HL-60 (cell line): ENCODE measurements around the gene COL23A1.
"Not testable (repeated sequence)": the region's sequence is repeated elsewhere in the genome, so short reads cannot be mapped to it uniquely, and the experiment has no call there.

ENCODE experiments used
- POLR2AphosphoS5 ChIP-seq: IDR thresholded peaks from 2 replicates; pipeline ENCODE4 v1.6.1; 2012; ENCODE audit warnings: low read depth
- TF ChIP-seq, protein P1 (sequence below): IDR thresholded peaks from one replicate; pipeline ENCODE4 v1.5.1; 2011; ENCODE audit warnings: low read length, control low read depth, inconsistent platforms; ENCODE audit not compliant: insufficient read depth
- TF ChIP-seq, protein P2 (sequence below): IDR thresholded peaks from 2 replicates; pipeline ENCODE4 v1.6.1; 2012; ENCODE audit warnings: low read depth; ENCODE audit not compliant: insufficient replicate concordance

DNA sequence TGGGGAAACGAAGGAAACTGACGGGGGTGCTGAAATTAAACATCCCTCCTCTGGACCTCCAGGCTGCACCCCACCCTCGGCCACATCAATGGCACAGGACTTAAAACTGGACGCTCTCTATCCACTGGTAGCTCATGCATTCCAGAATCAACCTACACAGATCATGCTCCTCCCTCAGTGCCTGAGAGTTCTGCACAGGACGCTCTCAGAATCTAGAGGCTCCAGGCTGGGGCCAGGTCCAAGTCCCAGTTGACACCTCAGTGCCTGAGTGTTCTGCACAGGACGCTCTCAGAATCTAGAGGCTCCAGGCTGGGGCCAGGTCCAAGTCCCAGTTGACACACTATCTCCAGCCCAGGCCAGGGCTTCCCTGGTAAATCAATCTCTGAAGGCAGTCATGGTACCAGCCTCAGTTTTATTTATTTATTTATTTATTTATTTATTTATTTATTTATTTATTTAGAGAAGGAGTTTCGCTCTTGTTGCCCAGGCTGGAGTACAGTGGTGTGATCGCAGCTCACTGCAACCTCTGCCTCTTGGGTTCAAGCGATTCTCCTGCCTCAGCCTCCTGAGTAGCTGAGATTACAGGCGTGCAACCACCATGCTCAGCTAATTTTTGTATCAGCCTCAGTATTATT is 103.2 kb downstream of the COL23A1 start:
- TF ChIP-seq, protein P1, sequence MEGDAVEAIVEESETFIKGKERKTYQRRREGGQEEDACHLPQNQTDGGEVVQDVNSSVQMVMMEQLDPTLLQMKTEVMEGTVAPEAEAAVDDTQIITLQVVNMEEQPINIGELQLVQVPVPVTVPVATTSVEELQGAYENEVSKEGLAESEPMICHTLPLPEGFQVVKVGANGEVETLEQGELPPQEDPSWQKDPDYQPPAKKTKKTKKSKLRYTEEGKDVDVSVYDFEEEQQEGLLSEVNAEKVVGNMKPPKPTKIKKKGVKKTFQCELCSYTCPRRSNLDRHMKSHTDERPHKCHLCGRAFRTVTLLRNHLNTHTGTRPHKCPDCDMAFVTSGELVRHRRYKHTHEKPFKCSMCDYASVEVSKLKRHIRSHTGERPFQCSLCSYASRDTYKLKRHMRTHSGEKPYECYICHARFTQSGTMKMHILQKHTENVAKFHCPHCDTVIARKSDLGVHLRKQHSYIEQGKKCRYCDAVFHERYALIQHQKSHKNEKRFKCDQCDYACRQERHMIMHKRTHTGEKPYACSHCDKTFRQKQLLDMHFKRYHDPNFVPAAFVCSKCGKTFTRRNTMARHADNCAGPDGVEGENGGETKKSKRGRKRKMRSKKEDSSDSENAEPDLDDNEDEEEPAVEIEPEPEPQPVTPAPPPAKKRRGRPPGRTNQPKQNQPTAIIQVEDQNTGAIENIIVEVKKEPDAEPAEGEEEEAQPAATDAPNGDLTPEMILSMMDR: not testable (repeated sequence)
- TF ChIP-seq, protein P2, sequence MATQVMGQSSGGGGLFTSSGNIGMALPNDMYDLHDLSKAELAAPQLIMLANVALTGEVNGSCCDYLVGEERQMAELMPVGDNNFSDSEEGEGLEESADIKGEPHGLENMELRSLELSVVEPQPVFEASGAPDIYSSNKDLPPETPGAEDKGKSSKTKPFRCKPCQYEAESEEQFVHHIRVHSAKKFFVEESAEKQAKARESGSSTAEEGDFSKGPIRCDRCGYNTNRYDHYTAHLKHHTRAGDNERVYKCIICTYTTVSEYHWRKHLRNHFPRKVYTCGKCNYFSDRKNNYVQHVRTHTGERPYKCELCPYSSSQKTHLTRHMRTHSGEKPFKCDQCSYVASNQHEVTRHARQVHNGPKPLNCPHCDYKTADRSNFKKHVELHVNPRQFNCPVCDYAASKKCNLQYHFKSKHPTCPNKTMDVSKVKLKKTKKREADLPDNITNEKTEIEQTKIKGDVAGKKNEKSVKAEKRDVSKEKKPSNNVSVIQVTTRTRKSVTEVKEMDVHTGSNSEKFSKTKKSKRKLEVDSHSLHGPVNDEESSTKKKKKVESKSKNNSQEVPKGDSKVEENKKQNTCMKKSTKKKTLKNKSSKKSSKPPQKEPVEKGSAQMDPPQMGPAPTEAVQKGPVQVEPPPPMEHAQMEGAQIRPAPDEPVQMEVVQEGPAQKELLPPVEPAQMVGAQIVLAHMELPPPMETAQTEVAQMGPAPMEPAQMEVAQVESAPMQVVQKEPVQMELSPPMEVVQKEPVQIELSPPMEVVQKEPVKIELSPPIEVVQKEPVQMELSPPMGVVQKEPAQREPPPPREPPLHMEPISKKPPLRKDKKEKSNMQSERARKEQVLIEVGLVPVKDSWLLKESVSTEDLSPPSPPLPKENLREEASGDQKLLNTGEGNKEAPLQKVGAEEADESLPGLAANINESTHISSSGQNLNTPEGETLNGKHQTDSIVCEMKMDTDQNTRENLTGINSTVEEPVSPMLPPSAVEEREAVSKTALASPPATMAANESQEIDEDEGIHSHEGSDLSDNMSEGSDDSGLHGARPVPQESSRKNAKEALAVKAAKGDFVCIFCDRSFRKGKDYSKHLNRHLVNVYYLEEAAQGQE: not testable (repeated sequence)
- peak; percentile 11; the same call in 1 of the 2 replicates for TF ChIP-seq POLR2AphosphoS5
